ENCODE measurements around the gene ZNF791. TPM values are rescaled to one million over a fixed set of nuclear protein-coding genes. Genes with fewer than 3 reads are reported as not detected.

ZNF791 gene
- total and polyA plus RNA-seq, 2 of the 13 experiments (the other 11 are each of a cell fraction or from before 2014, with no cell fraction given) = 12.8 to 17.4 TPM

GRCh38 chr19:12657966-12658365 is 47.2 kb downstream of the ZNF791 start:
- 97% methylated on average over 21 of the region's 22 CpGs for WGBS (ENCODE audit: low lambda C conversion rate)
- ATAC-seq (no peak), FAIRE-seq (no peak), DNase-seq (ENCODE audit: low spot score) (no peak)
- Histone ChIP-seq H3K79me2 (ENCODE audit: insufficient read depth, low read length) (no peaks in the 10 kb centered on the region), H3K36me3 (replicated peaks in 1 of 2; ENCODE audit: control insufficient read depth in 1 of 2, insufficient read depth in 2 of 2, low read length in 2 of 2) (peaks cover 0 to 18% of the 10 kb centered on the region in 2 experiments; a peak in 4 of 5 replicates), H3K27me3 (ENCODE audit: control insufficient read depth in 1 of 2, insufficient read depth in 2 of 2, low read length in 2 of 2) (no peaks in the 10 kb centered on the region), H3K9ac (ENCODE audit: insufficient read depth, low read depth, low read length) (no peak overlapping the region), H2AFZ (ENCODE audit: low read length) (no peak overlapping the region), H3K4me2 (ENCODE audit: low read depth, low read length) (no peak overlapping the region), H3K4me3 (replicated peaks in 1 of 3; ENCODE audit: insufficient read depth in 1 of 3, low read depth in 2 of 3, low read length in 3 of 3) (no peak overlapping the region), H3K4me1 (ENCODE audit: insufficient read depth, low read length) (no peaks in the 10 kb centered on the region), H3K9me3 (ENCODE audit: low read length) (no peaks in the 10 kb centered on the region), H3K27ac (ENCODE audit: extremely low read length, insufficient read depth, low read length) (no peak overlapping the region), H4K20me1 (ENCODE audit: insufficient read depth, low read length) (no peaks in the 10 kb centered on the region)
- BruUV-seq (replicated peaks) = no TSS peak
- POLR2A ChIA-PET = no interaction called here
- intact Hi-C loops (cut with micrococcal nuclease; ENCODE audit: unreplicated experiment) (no loop called here), in situ Hi-C loops (cut with HindIII; ENCODE audit: extremely low pct_ligation_motif_present, low pct_unique_long_range_greater_than_20kb) (no loop called here)
- CTCF ChIA-PET (ENCODE audit: low intra/inter-chr PET ratio, low total read pairs) = no interaction called here
- TF ChIP-seq ZNF124 (CRISPR knock-in tag; IDR thresholded peaks at IDR 0.05) (no peak), ZNF569 (CRISPR knock-in tag; IDR thresholded peaks at IDR 0.05; ENCODE audit: borderline replicate concordance) (no peak), ZNF550 (CRISPR knock-in tag; IDR thresholded peaks at IDR 0.05; ENCODE audit: borderline replicate concordance) (no peak), CSRNP1 (CRISPR knock-in tag; IDR thresholded peaks at IDR 0.05) (no peak), ZNF556 (CRISPR knock-in tag; IDR thresholded peaks at IDR 0.05; ENCODE audit: borderline replicate concordance) (no peak), ZFP36L2 (CRISPR knock-in tag; IDR thresholded peaks at IDR 0.05) (no peak), ZMYM2 (CRISPR knock-in tag; IDR thresholded peaks at IDR 0.05) (no peak)
- TF ChIP-seq, protein P1, sequence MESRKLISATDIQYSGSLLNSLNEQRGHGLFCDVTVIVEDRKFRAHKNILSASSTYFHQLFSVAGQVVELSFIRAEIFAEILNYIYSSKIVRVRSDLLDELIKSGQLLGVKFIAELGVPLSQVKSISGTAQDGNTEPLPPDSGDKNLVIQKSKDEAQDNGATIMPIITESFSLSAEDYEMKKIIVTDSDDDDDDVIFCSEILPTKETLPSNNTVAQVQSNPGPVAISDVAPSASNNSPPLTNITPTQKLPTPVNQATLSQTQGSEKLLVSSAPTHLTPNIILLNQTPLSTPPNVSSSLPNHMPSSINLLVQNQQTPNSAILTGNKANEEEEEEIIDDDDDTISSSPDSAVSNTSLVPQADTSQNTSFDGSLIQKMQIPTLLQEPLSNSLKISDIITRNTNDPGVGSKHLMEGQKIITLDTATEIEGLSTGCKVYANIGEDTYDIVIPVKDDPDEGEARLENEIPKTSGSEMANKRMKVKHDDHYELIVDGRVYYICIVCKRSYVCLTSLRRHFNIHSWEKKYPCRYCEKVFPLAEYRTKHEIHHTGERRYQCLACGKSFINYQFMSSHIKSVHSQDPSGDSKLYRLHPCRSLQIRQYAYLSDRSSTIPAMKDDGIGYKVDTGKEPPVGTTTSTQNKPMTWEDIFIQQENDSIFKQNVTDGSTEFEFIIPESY (CRISPR knock-in tag; IDR thresholded peaks at IDR 0.05) = 0 out of 2 replicates have a peak, but pooled peaks have one; percentile 10
- TF ChIP-seq, protein P2, sequence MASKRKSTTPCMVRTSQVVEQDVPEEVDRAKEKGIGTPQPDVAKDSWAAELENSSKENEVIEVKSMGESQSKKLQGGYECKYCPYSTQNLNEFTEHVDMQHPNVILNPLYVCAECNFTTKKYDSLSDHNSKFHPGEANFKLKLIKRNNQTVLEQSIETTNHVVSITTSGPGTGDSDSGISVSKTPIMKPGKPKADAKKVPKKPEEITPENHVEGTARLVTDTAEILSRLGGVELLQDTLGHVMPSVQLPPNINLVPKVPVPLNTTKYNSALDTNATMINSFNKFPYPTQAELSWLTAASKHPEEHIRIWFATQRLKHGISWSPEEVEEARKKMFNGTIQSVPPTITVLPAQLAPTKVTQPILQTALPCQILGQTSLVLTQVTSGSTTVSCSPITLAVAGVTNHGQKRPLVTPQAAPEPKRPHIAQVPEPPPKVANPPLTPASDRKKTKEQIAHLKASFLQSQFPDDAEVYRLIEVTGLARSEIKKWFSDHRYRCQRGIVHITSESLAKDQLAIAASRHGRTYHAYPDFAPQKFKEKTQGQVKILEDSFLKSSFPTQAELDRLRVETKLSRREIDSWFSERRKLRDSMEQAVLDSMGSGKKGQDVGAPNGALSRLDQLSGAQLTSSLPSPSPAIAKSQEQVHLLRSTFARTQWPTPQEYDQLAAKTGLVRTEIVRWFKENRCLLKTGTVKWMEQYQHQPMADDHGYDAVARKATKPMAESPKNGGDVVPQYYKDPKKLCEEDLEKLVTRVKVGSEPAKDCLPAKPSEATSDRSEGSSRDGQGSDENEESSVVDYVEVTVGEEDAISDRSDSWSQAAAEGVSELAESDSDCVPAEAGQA (IDR thresholded peaks at IDR 0.05; ENCODE audit: low read depth) = no peak
- TF ChIP-seq, protein P2 (CRISPR knock-in tag; IDR thresholded peaks at IDR 0.05; ENCODE audit: borderline replicate concordance) = no peak
